ENCODE measurements around the gene HOXA5.

Gene HOXA5

DNA sequence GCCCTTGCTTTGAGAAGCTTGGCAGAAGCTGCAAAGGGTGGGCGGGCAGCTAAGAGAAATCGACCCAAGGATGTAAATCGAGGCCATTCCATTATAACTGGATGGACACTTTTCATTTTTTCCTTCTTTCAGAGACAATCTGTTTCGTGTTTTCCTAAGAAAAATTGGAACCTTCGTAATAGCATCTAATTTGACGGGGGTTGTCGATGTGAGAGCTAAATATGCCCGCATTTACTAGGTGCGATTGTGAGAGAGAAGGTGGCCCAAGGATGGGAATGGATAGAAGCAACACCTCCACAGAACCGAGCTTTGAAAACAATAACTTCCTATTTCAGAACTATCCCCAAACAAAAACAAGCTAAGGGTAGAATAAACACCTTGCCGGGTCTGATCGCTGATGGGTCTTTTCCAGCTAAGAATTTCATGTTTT lies 12.1 kb downstream of the HOXA5 start:
- no peak for DNase-seq

GRCh38 chr7:27130540-27131389 lies 12.7 kb downstream of the HOXA5 start, which contains the start of gene HOXA4:
TSS of gene HOXA4 (minus strand) at chr7:27130757. CDS start at chr7:27130733, 24 bp downstream.
- DNase-seq = peak; percentile 78

GRCh38 chr7:27129729-27130539 lies 13.5 kb downstream of the HOXA5 start:
- no peak for DNase-seq

GRCh38 chr7:27128776-27129728 lies 14.4 kb downstream of the HOXA5 start:
- DNase-seq = no peak

GRCh38 chr7:27128034-27128433 lies 15.4 kb downstream of the HOXA5 start:
- no peak for DNase-seq

DNA sequence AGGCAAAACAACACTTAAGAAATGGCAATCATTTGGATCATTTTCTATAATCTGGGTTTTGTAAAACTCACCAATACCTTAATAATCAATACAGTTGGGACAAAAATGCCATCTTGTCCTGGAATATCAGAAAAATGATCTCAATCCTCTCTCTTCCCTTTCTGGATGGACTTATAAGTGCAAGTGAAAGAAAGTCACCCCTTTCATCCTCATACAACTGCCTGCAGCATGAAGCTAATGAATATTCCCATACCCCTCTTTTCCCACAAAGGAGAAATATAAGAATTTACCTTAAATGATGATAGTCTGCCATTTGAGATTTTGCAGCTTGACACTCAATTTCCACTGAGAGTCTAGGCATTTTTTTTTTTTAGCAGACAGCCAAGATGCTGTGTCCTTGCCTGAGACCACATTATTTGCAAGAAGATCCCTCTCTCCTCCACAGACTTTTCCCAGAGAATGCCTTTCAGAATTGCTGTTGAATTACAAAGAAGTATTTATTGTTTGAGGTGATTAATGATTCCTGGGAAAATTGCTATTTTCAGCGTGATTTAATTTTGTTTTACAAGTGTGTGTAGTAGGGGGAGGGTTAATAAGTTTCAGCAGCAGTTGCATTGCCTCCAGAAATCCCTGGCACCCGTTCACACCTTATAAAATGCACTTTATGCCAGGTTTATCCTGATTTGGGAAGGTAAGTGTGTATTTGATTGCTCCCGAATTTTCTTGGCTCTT lies 16.7 kb downstream of the HOXA5 start:
- DNase-seq = no peak

DNA sequence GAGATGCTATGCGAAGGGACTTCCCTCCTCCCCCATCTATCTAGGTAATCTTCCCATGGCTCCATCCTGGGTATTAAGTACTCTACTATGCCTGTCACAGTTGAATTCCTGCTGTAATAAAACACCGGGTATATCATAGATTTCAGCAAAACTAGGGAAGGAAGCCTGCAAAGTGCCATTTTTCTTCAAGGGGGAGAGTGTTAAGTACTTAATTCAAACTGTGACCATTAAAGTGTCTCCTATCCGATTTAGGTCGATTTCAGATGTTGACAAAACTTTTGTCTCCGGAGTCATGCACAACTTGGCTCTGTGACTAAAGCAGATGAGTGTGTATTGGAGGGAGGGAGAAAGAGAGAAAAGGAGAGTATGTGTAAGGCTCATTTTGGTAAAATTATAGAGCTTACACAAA lies 17.5 kb downstream of the HOXA5 start:
- no peak for DNase-seq

GRCh38 chr7:27124902-27125689 lies 18.4 kb downstream of the HOXA5 start:
- no peak for DNase-seq

DNA sequence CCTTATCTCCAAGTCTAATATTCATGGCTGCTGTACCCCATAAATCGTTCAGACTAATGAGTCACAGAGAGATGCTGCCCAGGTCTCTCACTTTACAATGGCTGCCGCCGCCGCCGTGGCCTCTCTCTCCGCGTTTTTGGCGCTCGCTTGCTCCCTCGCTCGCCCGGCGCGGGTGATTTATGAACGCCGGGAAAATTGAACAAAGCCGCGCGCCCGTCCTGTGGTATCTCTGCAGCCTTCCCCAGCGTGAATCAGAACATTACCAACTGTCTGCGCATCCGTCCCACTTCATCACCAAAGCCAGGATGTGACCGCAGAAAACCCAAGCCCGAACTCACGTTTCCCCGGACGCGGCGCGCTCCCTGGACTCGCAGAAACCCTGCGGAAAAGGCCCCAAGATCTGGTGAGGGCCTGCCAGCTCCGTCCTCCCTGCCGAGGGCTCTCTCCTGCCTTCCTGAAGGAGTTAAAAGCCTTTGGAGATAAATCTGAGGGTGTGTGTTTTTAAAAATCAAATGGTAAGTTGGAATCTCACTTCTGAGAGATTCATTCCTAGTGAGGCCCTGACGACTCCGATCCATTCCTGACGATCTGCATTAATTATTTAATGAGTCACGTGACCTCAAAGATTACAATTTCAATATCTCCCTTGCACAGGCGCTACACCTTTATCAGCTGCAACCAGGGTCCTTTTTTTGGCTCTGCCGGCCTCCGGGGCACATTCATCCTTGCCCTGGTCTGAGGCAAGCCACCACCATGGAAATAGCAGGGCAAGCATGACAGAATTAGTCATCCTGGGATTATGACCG lies 19.2 kb downstream of the HOXA5 start:
- DNase-seq = no peak

DNA sequence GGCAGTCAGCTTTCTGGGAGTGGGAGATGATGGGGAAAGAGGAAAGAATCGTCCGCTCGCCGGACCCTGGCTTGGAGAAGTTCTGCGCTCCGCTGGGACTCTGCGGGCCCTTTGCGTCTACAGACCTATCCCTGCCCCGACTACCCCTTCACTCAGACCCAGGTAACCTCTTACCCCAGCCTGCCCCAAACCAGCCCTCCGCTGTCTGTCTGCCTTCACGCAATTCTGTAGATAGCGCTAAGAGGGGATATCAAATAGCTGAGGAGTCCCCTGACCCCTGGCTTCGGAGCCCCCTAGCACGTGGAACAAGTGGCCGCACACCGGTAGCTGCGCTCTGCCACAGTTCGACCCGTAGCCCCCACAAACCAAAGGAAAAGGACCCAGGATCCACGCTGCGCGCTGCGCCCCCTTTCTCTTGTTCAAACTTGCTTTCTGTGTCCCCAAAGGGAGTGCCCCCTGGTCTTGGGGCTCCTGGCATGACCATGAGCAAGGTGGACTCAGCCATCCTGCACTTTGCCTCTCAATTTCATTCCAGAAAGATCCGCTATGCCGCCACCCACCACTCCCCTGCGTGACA lies 19.9 kb downstream of the HOXA5 start:
- DNase-seq = no peak

DNA sequence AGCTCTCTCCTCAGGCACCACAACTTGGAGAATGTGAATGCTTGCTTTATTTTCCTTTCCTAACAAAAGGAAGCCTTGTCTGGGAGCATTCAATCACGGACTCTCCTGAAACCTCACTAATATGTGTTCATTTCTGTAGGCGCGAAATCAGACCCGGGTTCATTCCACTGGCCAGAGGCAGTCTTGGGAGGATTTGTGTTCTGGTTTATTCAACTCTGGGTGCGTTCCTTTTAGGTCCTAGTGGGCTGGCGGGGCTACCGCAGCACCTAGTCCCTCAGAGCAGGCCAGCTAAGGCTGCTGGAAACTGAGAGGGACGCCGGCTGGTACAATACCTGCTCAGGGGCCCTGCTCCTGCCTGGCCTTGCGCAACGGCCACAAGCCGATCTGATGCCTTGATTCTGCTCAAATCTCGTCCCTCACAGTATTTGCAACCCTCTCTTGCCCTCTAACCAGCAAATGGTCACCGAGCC lies 20.4 kb downstream of the HOXA5 start:
- DNase-seq = no peak

GRCh38 chr7:27122077-27122910 lies 21.2 kb downstream of the HOXA5 start:
- no peak for DNase-seq

DNA sequence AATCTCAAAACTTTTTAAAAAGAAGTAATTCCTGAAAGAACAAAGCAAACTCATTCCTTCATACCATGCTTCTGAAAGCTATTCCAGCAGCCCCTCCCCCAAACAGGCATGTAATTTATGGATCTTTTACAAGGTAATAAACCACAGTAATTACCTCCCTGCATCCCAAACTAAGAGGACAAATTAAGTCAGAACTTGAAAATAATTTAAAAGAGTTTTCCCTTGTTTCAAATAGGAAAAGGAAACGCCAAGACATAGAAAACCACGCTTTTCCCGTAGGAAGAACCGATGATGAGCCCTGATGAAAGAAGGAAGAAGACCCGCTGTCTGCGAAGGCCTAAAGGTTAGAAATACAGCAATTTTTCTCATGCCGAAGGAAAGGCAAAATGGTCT lies 21.8 kb downstream of the HOXA5 start:
- DNase-seq = no peak

DNA sequence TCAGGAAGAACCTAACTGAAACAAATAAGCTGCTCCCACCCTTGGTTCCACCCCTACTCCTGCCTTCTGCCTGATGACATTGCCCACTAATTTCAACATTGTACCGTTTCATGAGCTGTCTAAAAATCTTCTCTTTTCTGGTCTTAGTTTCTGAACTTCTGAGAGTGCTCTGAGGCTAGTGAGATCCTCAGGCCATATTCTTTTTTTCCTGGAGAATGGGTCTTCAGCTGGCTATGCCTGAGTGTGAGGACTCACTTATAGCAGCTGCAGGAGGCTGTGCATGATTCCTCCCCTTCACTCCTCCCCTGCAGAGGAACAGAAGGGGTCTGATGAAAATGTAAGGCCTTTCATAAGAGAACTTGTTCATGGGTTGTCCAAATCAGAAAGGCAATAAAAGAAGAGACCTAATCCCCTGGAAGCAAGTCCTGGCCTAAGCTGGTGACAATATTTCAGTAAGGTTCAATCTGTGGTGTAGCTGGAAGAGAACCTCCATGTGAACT lies 24.0 kb downstream of the HOXA5 start:
- DNase-seq = no peak

GRCh38 chr7:27118580-27118979 lies 24.9 kb downstream of the HOXA5 start:
- no peak for DNase-seq

DNA sequence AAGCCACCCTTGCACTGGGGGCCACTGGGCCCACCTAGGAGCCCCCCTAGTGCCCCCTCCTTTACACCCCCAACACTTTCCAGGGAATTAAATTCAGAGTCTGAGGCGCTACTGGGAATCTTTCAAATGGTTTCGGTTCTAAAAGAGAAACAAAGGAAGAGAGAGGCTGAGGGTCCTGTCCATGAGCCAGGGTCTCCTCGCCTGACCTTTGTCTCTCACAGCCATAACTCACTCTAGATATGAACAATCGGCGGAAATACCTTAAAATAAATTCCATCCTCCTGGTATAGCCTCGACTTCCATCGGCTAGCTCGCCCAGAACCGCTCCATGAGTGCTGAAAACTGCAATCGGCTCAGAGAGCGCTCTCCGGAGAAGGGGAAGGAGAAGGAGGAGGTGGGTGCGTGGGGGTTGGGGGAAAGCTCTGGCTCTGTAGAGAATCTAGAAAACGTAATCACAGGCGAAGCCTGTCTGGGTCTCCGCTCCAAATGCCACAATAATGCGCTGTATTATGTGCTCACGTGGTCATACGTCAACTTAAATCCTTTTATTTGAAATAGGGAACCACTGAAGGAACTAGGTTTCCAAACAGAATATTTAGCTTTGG lies 25.5 kb downstream of the HOXA5 start:
- no peak for DNase-seq

- no peak for DNase-seq
These were observed 26.3 kb downstream of the HOXA5 start for GRCh38 chr7:27116962-27117886.
